Measurements from ENCODE around the gene PRIM2. TPM values are rescaled to one million over a fixed set of nuclear protein-coding genes. Genes with fewer than 3 reads are reported as not detected.
"Not testable (repeated sequence)": the region's sequence is repeated elsewhere in the genome, so short reads cannot be mapped to it uniquely, and the experiment has no call there.

PRIM2 gene
- total and polyA plus RNA-seq, 8 donors: 4.9 to 126 (median 14.6) TPM; not detected in 1

DNA sequence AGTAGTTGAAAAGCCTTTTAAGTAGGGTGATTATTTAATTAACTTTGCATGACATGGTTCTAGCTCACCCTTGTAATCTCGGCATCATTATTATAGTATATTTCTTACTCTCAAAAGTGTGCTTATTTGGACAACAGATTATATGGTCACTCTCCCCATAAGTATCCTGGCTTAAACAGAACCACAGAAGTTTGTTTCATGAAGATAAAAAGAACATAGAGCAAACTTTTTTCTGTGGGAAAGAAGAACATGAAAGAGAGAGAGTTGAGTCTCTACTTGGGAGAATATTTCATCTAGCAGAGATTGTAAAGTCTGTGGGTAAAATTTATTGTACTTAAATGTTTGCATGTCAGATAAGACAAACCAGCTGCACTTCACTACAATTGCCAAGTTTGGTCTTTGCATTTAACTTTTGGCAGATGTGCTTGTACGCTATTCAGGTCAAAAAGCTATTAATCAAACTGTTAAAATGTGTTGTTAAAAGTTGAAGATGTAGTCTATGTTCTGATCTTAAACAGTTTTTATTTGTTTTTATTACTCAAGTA is 33.4 kb upstream of the PRIM2 start:
- no peak overlapping the region for H3K27ac ChIP-seq
- H3K4me3 ChIP-seq: no peak overlapping the region
- no peaks in the 10 kb centered on the region for H3K36me3 ChIP-seq
- no peaks in the 10 kb centered on the region for H3K9me3 ChIP-seq
- TF ChIP-seq, protein P1, sequence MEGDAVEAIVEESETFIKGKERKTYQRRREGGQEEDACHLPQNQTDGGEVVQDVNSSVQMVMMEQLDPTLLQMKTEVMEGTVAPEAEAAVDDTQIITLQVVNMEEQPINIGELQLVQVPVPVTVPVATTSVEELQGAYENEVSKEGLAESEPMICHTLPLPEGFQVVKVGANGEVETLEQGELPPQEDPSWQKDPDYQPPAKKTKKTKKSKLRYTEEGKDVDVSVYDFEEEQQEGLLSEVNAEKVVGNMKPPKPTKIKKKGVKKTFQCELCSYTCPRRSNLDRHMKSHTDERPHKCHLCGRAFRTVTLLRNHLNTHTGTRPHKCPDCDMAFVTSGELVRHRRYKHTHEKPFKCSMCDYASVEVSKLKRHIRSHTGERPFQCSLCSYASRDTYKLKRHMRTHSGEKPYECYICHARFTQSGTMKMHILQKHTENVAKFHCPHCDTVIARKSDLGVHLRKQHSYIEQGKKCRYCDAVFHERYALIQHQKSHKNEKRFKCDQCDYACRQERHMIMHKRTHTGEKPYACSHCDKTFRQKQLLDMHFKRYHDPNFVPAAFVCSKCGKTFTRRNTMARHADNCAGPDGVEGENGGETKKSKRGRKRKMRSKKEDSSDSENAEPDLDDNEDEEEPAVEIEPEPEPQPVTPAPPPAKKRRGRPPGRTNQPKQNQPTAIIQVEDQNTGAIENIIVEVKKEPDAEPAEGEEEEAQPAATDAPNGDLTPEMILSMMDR (IDR thresholded peaks at IDR 0.05): no peak
- TF ChIP-seq EP300 (IDR thresholded peaks at IDR 0.05): no peak
- TF ChIP-seq POLR2AphosphoS5 (IDR thresholded peaks at IDR 0.05): no peak
- TF ChIP-seq POLR2A (IDR thresholded peaks at IDR 0.05): no peak
- H3K4me1 ChIP-seq: no peaks in the 10 kb centered on the region
- intact Hi-C loops (cut with DNase I; ENCODE audit: low total_unique reads): no loop called here
- 47 to 68% (median 52%) methylated on average over 2 of the region's 2 CpGs for WGBS, 5 donors
- no peaks in the 10 kb centered on the region for H3K27me3 ChIP-seq
- DNase-seq: peak in 1 of 2 donors; percentile 67

DNA sequence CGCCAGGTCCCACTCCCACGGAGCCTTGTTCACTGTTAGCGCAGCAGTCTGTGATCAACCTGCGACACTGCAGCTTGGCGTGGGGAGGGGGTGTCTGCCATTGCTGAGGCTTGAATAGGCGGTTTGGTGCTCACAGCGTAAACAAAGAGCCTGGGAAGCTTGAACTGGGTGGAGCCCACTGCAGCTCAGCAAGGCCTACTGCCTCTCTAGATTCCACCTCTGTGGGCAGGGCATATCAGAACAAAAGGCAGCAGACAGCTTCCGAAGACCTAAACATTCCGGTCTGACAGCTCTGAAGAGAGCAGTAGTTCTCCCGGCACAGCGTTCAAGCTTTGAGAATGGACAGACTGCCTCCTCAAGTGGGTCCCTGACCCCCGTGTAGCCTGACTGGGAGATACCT is 29.3 kb upstream of the PRIM2 start:
- H3K27me3 ChIP-seq; H3K27ac ChIP-seq; intact Hi-C loops (cut with DNase I; ENCODE audit: low total_unique reads); H3K4me1 ChIP-seq; H3K36me3 ChIP-seq; H3K9me3 ChIP-seq; H3K4me3 ChIP-seq: not testable (repeated sequence)
- 28 to 63% (median 51%) methylated on average over 8 to 12 of the region's 12 CpGs for WGBS, 5 donors
- DNase-seq: peak in 1 of 2 donors; percentile 73

DNA sequence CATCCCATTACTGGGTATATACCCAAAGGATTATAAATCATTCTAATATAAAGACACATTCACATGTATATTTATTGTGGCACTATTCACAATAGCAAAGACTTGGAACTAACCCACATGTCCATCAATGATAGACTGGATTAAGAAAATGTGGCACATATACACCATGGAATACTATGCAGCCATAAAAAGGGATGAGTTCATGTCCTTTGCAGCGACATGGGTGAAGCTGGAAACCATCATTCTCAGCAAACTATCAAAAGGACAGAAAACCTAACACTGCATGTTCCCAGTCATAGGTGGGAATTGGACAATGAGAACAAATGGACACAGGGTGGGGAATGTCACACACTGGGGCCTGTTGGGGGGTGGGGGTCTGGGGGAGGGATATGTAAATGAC is 24.0 kb upstream of the PRIM2 start:
- H3K4me1 ChIP-seq; H3K27me3 ChIP-seq; H3K36me3 ChIP-seq; intact Hi-C loops (cut with DNase I; ENCODE audit: low total_unique reads); H3K9me3 ChIP-seq; H3K4me3 ChIP-seq; DNase-seq; H3K27ac ChIP-seq: not testable (repeated sequence)
- WGBS, 5 donors: 70 to 89% (median 79%) methylated on average over 1 of the region's 1 CpG

DNA sequence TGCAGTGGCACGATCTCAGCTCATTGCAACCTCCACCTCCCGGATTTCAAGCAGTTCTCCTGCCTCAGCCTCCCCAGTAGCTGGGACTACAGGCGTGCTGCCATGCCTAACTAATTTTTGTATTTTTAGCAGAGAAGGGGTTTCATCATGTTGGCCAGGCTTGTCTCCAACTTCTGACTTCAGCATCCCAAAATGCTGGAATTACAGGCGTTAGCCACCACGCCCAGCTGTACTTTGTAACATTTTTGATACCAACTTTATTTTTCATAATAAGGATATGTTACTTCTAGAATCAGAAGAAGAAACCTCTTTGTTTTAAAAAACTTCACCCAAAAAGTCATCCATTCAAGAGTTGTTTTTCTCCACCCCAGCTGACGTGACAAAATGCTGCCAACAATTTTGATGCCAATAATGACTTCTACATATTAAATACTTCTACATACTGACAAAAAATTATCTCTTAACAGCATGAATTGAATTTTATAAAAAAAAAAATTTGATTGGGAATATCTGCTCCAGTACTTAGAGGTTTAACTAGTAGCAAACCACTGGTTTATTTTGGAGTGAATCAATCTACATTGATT is 22.5 kb upstream of the PRIM2 start:
- no peaks in the 10 kb centered on the region for H3K4me1 ChIP-seq
- TF ChIP-seq POLR2AphosphoS5 (IDR thresholded peaks at IDR 0.05) (no peak), POLR2A (IDR thresholded peaks at IDR 0.05) (no peak), EP300 (IDR thresholded peaks at IDR 0.05) (no peak)
- TF ChIP-seq, protein P1 (IDR thresholded peaks at IDR 0.05): no peak
- intact Hi-C loops (cut with DNase I; ENCODE audit: low total_unique reads): no loop called here
- no peak for DNase-seq
- H3K4me3 ChIP-seq: no peak overlapping the region
- 55 to 76% (median 64%) methylated on average over 6 of the region's 6 CpGs for WGBS, 5 donors
- H3K27me3 ChIP-seq: no peaks in the 10 kb centered on the region
- no peak overlapping the region for H3K27ac ChIP-seq
- no peaks in the 10 kb centered on the region for H3K9me3 ChIP-seq
- H3K36me3 ChIP-seq: no peaks in the 10 kb centered on the region

DNA sequence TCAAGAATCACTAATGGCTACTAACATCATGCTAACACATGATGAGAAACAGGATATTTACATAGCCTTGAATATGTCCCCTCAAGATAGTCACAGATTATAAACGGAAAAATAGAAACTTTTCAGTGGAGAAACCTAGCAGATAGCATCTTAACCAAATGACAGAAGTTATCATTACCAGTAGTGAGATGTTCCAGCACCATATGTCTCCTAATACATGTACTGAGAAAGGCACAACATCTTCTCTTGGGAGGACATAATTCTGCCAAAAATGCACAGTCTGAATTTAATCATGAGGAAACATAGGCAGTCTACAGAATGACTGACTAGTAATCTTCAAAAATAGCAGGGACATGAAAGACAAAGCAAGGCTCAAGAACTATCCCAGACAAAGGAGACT is 19.9 kb upstream of the PRIM2 start:
- intact Hi-C loops (cut with DNase I; ENCODE audit: low total_unique reads): no loop called here
- Histone ChIP-seq H3K4me3 (no peak overlapping the region), H3K4me1 (peaks cover 0 to 12% (median 6%) of the 10 kb centered on the region in 4 donors), H3K36me3 (no peaks in the 10 kb centered on the region), H3K9me3 (no peaks in the 10 kb centered on the region), H3K27ac (no peak overlapping the region), H3K27me3 (no peaks in the 10 kb centered on the region)
- DNase-seq: no peak
- TF ChIP-seq, protein P1 (IDR thresholded peaks at IDR 0.05): no peak
- no peak for TF ChIP-seq EP300 (IDR thresholded peaks at IDR 0.05)
- WGBS, 5 donors: 43 to 50% (median 46%) methylated on average over 1 of the region's 1 CpG
